Hematopoietic multipotent progenitor cell treated with erythropoietin and hydrocortisone succinate and interleukin-3 and kit ligand, for 15 days (in vitro differentiated cells): ENCODE data around the gene SH3RF2.

Experiments used
- DNase-seq: peaks from one replicate; pipeline ENCODE4 v3.0.0-alpha.2; 2015; ENCODE audit warnings: low spot score

Gene SH3RF2

GRCh38 chr5:146042628-146043279, 106.4 kb downstream of the SH3RF2 start:
- peak; percentile 75 for DNase-seq

DNA sequence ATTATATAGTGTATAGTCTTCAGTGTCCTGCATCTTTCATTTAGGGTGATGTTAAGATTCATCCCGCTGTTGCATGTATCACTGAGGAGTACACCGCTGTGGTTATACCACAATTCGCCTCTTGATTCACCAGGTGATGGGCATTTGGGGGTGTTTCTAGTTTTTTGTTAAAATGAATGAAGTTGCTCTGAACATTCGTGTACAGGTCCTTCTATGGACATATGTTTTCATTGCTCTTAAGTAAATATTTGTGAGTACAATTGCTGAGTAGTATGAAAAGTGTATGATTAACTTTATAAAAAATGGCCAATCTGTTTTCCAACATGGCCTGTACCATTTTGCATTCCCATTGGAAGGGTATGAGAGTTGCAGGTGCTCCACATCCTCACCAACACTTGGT, 107.3 kb downstream of the SH3RF2 start:
- DNase-seq: no peak

DNA sequence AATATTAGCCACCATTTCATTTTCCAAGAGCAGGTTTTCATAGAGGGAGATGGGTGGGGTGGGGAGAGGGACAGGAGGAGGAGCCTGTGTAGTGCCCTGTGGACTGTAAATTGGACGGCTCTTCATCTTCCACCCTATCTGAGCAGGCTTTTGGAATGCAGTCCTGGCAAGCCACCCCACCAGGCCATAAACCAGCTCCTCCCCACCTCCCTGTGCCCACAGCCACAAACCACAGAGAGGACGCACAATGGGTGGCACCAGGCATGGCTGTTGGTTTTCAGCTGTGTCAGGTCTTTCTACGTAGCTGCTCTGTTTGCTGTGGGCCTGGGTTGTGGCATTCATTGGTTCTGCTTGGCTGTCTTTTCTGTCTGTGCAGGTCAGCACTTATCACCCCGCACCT, 111.0 kb downstream of the SH3RF2 start:
- no peak for DNase-seq

- DNase-seq: peak; percentile 76
Observed at GRCh38 chr5:146048994-146049703, 112.8 kb downstream of the SH3RF2 start.

GRCh38 chr5:146049704-146050026, 113.3 kb downstream of the SH3RF2 start:
- DNase-seq: no peak

GRCh38 chr5:146050086-146050485, 113.7 kb downstream of the SH3RF2 start:
- DNase-seq: no peak

DNA sequence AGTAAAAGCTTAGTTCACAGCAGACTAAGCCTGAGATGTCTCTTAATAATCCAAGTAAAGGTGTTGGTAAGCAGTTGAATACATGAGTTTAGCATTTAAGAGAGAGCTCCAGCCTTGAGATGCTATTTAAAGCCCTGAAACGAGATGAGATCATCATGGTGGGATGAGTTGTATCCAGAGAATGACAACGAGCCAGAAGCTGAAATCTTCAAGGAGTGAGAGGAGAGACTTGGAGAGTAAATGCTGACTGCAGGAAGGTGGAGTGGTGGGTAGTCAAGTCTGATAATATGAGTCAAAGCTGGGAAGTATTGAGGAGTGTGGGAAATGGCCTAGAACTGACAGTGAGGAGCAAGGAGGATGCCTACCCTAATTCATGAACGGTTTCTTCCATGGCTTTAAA, 115.3 kb downstream of the SH3RF2 start:
- DNase-seq: no peak

GRCh38 chr5:146052780-146053179, 116.4 kb downstream of the SH3RF2 start:
- no peak for DNase-seq

- DNase-seq: no peak
Observed at GRCh38 chr5:146055432-146055831, 119.1 kb downstream of the SH3RF2 start.

DNA sequence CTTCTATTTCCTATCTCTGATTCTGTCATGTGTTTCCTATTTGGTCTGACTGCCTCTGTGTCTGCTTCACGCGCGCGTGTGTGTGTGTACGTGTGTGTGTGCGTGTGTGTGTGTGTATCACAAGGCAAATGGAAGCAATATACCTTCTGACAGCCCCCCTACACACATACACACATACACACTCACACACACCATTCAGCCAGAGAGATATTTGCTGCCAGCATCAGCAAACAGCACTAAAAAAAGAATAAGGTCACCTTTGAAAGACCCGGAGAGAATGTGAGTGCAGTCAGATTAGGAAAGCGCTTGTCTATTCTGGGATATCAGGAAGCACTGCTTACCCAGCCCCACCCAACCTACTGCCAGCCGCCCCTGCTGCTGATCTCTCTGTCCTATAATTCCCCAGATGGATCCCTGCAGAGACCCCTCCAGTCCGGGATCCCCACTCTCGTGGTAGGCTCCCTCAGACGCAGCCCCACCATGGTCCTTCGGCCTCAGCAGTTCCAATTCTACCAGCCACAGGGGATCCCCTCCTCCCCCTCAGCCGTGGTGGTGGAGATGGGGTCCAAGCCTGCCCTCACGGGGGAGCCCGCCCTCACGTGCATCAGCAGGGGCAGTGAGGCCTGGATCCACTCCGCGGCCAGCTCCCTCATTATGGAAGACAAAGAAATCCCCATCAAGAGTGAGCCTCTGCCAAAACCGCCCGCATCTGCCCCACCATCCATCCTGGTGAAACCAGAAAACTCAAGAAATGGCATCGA, 123.3 kb downstream of the SH3RF2 start:
- DNase-seq: no peak

- no peak for DNase-seq
Observed at GRCh38 chr5:146060221-146060585, 123.8 kb downstream of the SH3RF2 start.

DNA sequence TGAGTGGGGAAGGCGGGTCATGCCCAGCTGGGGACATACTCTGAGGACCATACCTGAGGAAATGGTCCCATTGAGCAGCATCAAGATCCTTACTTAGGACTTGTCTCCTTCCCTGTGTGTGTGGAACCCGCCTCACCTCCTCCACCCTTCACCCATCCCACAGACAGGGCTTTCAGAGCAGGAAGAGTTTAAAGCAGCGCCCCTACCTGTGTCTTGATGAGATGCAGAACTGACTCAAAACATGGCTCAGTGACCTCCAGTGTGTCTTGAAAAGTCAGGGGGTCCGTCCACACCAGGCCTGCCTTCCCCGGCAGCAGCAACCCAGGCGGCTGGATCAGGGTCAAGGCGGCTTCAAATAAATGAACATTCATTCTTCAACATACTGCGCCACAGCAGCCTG, 130.6 kb downstream of the SH3RF2 start:
- no peak for DNase-seq

GRCh38 chr5:146068206-146068605, 131.8 kb downstream of the SH3RF2 start:
- no peak for DNase-seq

DNA sequence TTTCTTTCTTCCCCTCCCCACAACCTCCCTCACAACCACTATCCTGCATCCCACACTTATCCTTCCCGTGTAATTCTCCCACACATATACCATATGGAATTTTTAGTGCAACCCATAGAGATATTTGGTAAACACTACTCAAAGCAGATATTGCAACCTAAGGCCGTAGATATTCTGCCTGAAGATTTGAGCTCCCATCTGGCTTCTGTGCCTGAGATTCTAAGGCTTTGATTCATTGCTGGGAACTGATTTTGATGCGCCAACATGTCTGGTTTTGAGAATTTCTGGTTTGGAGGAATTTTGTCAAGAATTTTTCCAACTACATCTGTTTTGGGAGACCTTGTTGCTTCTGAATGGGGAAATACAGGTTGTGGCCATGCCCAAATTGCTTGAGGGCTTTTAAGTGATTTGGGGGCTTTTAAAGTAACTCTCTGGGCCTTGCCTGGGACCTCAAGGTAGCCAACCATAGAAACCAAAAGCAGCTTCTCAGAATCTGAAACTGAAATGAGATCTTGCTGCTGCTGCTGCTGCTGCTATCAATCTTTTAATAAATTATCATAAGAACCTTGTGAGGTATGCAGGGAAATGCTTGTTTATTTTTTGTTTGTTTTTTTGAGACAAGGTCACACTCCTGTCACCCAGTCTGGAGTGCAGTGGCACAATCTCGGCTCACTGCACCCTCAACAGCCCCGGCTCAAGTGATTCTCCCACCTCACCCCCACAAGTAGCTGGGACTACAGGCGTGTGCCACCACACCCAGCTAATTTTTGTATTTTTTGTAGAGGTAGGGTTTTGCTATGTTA, 132.8 kb downstream of the SH3RF2 start:
- DNase-seq: no peak

GRCh38 chr5:146069780-146070099, 133.4 kb downstream of the SH3RF2 start:
- no peak for DNase-seq

DNA sequence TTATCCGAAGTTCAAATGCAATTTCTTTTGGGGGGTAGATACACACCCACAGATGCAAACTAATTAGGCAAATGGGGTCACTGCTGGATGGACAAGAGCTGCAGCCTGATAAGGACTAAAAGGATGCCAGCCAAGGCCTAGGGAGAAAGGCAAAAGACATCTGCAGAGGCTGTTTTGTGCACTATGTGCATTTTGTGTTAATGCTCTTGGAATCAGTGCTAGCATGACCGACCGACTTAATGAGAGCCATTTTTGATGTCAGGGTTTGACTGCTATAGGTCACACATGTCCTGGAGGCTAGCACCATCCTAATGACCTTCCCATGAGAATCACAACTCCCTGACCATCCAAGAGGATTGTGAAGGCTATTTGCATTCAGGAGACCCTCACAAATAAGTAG, 134.4 kb downstream of the SH3RF2 start:
- no peak for DNase-seq

DNA sequence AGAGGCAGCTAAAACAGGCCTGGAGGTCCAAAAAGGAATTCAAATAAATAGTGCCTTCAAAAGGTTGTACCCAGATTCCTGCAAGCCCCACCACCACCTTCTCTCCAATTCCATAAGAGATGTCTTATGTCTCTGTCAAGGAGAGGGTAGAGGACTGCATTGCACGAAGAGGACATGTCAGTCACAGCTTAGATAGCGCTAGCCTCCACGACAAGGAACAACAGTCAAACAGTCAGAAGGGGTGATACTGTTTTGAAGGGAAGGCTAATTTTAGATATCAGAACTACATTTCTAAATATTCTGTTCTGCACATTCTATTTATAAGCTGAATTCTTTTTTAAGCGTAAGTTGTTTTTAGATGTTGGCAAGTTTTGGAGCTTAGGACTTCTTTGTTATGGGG, 134.8 kb downstream of the SH3RF2 start:
- no peak for DNase-seq

DNA sequence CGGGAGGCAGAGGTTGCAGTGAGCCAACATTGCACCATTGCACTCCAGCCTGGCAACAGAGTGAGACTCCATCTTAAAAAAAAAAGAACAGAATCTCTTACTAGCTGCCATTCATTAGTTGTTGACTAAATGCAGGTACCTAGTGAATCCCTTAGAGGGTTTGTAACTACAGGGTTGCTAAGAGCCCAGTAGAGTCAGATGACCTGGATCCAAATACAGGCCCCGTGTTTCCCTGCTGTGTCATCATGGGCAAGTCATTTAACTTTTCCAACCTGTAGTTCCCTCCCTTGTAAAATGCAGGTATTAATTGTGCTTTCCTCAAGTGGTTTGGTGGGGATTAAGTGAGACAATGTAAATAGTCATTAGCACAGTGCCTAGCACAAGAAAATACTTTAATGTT, 136.2 kb downstream of the SH3RF2 start:
- no peak for DNase-seq

DNA sequence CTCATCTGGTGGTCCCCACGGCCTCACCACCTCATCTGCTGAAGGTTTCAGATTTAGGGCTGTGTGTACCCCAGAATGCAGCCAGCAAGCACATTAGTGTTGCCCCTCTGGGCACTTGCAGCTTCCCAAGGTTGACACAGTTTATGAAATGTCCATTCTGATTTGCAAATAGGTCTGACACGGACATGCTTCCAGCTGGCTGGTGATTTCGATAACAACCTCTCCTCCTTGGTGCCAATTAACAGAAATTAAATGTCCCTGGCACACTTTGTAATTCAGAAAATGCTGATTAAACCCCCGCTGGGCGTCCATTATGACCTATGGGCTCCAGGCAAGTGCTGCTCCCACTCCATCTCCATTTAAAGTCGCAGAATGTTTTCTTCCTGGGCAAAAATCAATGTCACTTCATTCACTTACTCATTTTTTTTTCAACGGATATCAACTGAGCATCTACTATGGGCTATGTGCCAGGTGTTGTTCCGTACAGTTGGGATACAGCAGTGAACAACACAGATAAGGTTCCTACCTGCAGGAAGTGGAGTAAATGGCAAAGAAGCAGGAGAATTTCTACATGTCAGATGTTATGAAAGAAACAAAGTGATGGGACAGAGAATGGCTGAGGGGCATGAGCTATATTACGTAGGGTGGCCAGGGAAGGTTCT, 137.0 kb downstream of the SH3RF2 start:
- DNase-seq: no peak

DNA sequence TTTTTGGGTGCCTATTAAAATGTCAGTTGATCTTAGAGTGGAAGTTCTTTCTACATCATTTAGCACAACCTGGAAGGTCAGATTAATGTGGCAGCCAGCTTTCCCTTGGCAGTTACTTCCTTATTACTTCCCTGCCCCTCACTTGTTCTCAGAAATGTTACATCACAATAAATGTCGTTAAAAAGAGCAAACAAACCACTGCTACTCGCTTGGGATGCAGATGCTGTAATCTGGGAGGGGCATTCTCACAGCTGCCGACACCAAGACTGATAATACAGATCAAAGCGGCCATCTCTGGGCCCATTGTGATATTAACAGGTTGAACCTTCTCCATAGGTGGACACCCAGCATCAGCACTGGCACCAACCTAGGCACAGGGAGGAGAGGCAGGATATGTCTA, 139.7 kb downstream of the SH3RF2 start:
- no peak for DNase-seq

- no peak for DNase-seq
Observed at GRCh38 chr5:146076455-146076854, 140.1 kb downstream of the SH3RF2 start.

- DNase-seq: no peak
Observed at GRCh38 chr5:146078566-146078965, 142.2 kb downstream of the SH3RF2 start.
